ENCODE measurements around the gene RPAP3. TPM values are rescaled to one million over a fixed set of nuclear protein-coding genes. Genes with fewer than 3 reads are reported as not detected.

RPAP3 gene
- total and polyA plus RNA-seq, 2 of the 4 experiments (the other 2 are of a cell fraction): 10.6 to 13.4 TPM

GRCh38 chr12:47705566-47706425 is at the start of gene RPAP3 (continued):
- TF ChIP-seq RFX5 (IDR thresholded peaks at IDR 0.05; ENCODE audit: low read depth, low read length) (no peak), POLR2A (IDR thresholded peaks at IDR 0.05; ENCODE audit: low read depth, low read length) (peak; percentile 87), FOS (IDR thresholded peaks at IDR 0.05; ENCODE audit: low read depth, low read length) (peak; percentile 57; the same call in 1 of the 2 replicates), CTCF (conservative IDR thresholded peaks at IDR 0.05; ENCODE audit: low read depth, low read length) (peak; percentile 46)
